ENCODE data around the gene ELMO1. TPM values are rescaled to one million over a fixed set of nuclear protein-coding genes. Genes with fewer than 3 reads are reported as not detected.

The ELMO1 gene
- total and polyA plus RNA-seq, 2 experiments from 2014 or later: 19.7 to 28.7 TPM

DNA sequence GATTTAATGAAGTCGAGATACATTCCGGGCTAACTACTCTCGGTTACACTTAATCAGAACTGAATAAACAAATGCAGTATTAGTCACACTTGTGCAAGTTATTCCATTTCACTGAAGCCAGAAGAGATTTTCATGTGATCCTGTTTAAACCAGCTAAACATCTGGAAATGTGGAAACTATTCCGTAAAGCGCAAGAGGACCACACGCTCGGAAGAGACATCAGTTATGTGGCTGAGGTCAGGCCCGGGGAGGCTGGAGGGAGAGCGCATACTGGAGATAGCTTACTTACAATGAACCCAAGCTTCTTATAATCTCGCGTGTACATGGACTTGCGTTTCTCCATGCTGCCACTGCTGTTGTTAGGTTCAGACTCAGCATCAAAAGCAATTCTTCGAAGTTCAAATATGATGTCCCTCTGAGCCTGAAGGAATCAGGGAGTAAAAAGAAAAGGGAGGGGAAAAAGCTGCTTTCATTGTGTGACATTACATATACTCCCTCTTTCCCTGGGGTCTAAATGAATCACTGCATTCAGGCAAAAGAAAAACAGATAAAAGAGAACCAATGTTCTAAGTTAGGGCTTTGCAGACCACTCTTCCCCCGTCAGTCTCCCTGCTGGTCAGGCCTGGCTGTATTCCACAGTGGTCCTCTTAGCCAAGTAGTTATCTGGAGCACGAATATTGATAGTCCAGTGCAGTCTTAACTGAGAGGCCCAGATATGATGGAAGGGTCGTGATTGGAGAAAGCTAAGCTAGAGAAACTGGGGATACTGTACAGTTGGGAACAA lies 237.4 kb downstream of the ELMO1 start:
- Histone ChIP-seq H3K27ac (peak overlapping the region; percentile 73), H3K4me3 (no peak overlapping the region), H3K27me3 (no peaks in the 10 kb centered on the region), H3K4me1 (ENCODE audit: insufficient read depth) (peaks cover 30% of the 10 kb centered on the region), H3K9me3 (ENCODE audit: low read depth) (no peaks in the 10 kb centered on the region), H4K20me1 (ENCODE audit: insufficient read depth, poor library complexity, severe bottlenecking) (no peaks in the 10 kb centered on the region), H2AFZ (no peak overlapping the region), H3K79me2 (no peaks in the 10 kb centered on the region), H3K4me2 (peak overlapping the region; percentile 7), H3K9me2 (replicated peaks; ENCODE audit: insufficient read depth) (no peaks in the 10 kb centered on the region), H3K36me3 (replicated peaks; ENCODE audit: insufficient read depth, low read depth) (no peaks in the 10 kb centered on the region)
- peak; percentile 75 for DNase-seq (ENCODE audit: low spot score)
- TF ChIP-seq EZH2phosphoT487 (IDR thresholded peaks at IDR 0.05; ENCODE audit: low read depth, severe bottlenecking, unreplicated experiment) (no peak), EZH2 (IDR thresholded peaks at IDR 0.05; ENCODE audit: borderline replicate concordance) (no peak)
- TF ChIP-seq, protein P1, sequence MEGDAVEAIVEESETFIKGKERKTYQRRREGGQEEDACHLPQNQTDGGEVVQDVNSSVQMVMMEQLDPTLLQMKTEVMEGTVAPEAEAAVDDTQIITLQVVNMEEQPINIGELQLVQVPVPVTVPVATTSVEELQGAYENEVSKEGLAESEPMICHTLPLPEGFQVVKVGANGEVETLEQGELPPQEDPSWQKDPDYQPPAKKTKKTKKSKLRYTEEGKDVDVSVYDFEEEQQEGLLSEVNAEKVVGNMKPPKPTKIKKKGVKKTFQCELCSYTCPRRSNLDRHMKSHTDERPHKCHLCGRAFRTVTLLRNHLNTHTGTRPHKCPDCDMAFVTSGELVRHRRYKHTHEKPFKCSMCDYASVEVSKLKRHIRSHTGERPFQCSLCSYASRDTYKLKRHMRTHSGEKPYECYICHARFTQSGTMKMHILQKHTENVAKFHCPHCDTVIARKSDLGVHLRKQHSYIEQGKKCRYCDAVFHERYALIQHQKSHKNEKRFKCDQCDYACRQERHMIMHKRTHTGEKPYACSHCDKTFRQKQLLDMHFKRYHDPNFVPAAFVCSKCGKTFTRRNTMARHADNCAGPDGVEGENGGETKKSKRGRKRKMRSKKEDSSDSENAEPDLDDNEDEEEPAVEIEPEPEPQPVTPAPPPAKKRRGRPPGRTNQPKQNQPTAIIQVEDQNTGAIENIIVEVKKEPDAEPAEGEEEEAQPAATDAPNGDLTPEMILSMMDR (IDR thresholded peaks at IDR 0.05; ENCODE audit: poor library complexity): no peak
- 54% methylated on average over 16 of the region's 16 CpGs for WGBS (ENCODE audit: low lambda C conversion rate, missing lambda C conversion rate)

DNA sequence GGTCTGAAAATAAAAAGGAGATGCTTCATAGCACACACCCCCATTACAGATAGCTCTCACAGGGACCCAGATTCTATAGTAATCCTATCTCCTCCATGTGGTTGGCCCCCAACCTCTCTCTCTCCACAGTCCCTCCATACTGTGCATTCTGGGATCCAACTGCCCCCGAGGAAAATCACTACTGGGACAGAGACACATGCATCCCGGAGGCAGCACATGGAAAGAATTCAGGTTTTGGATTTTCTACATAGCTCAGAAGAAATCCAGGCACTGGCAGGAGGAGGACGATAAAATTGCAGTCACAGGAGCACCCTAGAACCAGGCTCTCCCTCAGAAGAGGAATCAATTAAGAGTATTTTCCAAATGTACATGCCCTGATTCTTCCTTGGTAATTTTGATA lies 239.5 kb downstream of the ELMO1 start:
- no peaks in the 10 kb centered on the region for H3K27me3 ChIP-seq
- TF ChIP-seq EZH2phosphoT487 (IDR thresholded peaks at IDR 0.05; ENCODE audit: low read depth, severe bottlenecking, unreplicated experiment) (no peak), EZH2 (IDR thresholded peaks at IDR 0.05; ENCODE audit: borderline replicate concordance) (no peak)
- TF ChIP-seq, protein P1 (IDR thresholded peaks at IDR 0.05; ENCODE audit: poor library complexity): no peak
- no peak overlapping the region for H2AFZ ChIP-seq
- no peaks in the 10 kb centered on the region for H3K36me3 ChIP-seq (replicated peaks; ENCODE audit: insufficient read depth, low read depth)
- H3K9me3 ChIP-seq (ENCODE audit: low read depth): no peaks in the 10 kb centered on the region
- peak overlapping the region; percentile 67 for H3K27ac ChIP-seq
- DNase-seq (ENCODE audit: low spot score): no peak
- no peaks in the 10 kb centered on the region for H3K79me2 ChIP-seq
- H3K4me3 ChIP-seq: no peak overlapping the region
- no peaks in the 10 kb centered on the region for H4K20me1 ChIP-seq (ENCODE audit: insufficient read depth, poor library complexity, severe bottlenecking)
- H3K4me2 ChIP-seq: peak overlapping the region; percentile 11
- WGBS (ENCODE audit: low lambda C conversion rate, missing lambda C conversion rate): 72% methylated on average over 3 of the region's 3 CpGs
- H3K4me1 ChIP-seq (ENCODE audit: insufficient read depth): peaks cover 30% of the 10 kb centered on the region
- H3K9me2 ChIP-seq (replicated peaks; ENCODE audit: insufficient read depth): no peaks in the 10 kb centered on the region

DNA sequence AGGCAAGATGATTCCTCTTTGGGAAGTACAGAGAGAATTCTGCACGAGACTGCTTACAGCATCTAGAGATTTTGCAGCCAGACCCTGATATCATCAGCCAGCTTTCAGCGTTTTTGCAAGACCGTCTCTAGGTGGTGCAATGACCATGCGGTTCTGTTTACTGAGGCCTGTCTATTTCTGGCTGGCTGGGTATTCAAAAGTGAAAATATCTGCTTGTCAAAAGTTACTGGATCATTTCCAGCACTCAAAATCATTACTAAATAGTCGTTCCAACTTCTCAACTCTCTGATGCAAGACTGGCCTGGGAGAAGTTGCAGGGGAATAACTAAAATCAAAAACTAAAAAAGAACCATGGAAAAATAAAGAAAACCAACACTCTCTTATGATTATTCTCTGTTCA lies 240.1 kb downstream of the ELMO1 start:
- H4K20me1 ChIP-seq (ENCODE audit: insufficient read depth, poor library complexity, severe bottlenecking): no peaks in the 10 kb centered on the region
- no peak overlapping the region for H3K4me3 ChIP-seq
- H3K27me3 ChIP-seq: no peaks in the 10 kb centered on the region
- H3K79me2 ChIP-seq: no peaks in the 10 kb centered on the region
- WGBS (ENCODE audit: low lambda C conversion rate, missing lambda C conversion rate): 12% methylated on average over 5 of the region's 5 CpGs
- H2AFZ ChIP-seq: no peak overlapping the region
- no peaks in the 10 kb centered on the region for H3K36me3 ChIP-seq (replicated peaks; ENCODE audit: insufficient read depth, low read depth)
- peak overlapping the region; percentile 11 for H3K4me2 ChIP-seq
- H3K9me2 ChIP-seq (replicated peaks; ENCODE audit: insufficient read depth): no peaks in the 10 kb centered on the region
- peak; percentile 84 for DNase-seq (ENCODE audit: low spot score)
- no peaks in the 10 kb centered on the region for H3K9me3 ChIP-seq (ENCODE audit: low read depth)
- peak overlapping the region; percentile 67 for H3K27ac ChIP-seq
- no peak for TF ChIP-seq EZH2 (IDR thresholded peaks at IDR 0.05; ENCODE audit: borderline replicate concordance)
- TF ChIP-seq, protein P1 (IDR thresholded peaks at IDR 0.05; ENCODE audit: poor library complexity): peak; percentile 79
- peaks cover 30% of the 10 kb centered on the region for H3K4me1 ChIP-seq (ENCODE audit: insufficient read depth)

All from hepatocyte (in vitro differentiated cells).